Astrocyte of the cerebellum (primary cell): ENCODE results near the gene OR14I1.

Experiments used
- DNase-seq: peaks from one replicate; pipeline ENCODE4 v3.0.0-alpha.2; 2011; ENCODE audit warnings: low read depth
- H3K4me3 ChIP-seq: 2 replicates; pipeline ENCODE4 v1.5.1; 2011; ENCODE audit warnings: mild to moderate bottlenecking, low read depth, low read length, moderate library complexity
- in situ Hi-C: cut with HindIII; loops from 2 replicates; pipeline ENCODE4 v1.10.0; 2017; ENCODE audit warnings: low sequenced_read_pairs
- TF ChIP-seq, protein P1 (sequence below): IDR thresholded peaks from 2 replicates; pipeline ENCODE4 v1.5.1; 2012; ENCODE audit warnings: low read length, low read depth, moderate library complexity, mild to moderate bottlenecking; ENCODE audit errors: missing control alignments

OR14I1 gene

GRCh38 chr1:248704606-248705005, 2.0 kb upstream of the OR14I1 start:
- no peak for DNase-seq
- in situ Hi-C loops: no loop called here
- TF ChIP-seq, protein P1, sequence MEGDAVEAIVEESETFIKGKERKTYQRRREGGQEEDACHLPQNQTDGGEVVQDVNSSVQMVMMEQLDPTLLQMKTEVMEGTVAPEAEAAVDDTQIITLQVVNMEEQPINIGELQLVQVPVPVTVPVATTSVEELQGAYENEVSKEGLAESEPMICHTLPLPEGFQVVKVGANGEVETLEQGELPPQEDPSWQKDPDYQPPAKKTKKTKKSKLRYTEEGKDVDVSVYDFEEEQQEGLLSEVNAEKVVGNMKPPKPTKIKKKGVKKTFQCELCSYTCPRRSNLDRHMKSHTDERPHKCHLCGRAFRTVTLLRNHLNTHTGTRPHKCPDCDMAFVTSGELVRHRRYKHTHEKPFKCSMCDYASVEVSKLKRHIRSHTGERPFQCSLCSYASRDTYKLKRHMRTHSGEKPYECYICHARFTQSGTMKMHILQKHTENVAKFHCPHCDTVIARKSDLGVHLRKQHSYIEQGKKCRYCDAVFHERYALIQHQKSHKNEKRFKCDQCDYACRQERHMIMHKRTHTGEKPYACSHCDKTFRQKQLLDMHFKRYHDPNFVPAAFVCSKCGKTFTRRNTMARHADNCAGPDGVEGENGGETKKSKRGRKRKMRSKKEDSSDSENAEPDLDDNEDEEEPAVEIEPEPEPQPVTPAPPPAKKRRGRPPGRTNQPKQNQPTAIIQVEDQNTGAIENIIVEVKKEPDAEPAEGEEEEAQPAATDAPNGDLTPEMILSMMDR: no peak
- no peak overlapping the region for H3K4me3 ChIP-seq

DNA sequence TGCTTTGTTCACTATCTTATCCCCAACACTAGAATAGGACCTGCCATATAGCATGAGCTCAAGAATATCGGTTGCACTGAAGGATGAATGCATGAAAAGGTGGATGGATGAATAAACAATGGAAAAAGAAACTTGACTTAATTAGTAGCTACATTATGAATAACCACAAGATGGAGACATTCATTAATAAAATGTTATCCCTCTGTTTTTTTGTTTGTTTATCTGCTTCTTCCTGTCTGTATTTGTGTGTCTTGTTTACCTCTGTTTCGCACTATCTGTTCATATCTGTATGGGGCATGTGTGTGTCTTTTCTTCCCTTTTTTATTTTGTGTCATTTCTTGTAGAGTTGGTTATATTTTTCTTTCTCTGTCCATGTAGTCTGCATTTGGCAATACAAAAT, 1.1 kb upstream of the OR14I1 start:
- TF ChIP-seq, protein P1: no peak
- no peak overlapping the region for H3K4me3 ChIP-seq
- in situ Hi-C loops: no loop called here
- no peak for DNase-seq

DNA sequence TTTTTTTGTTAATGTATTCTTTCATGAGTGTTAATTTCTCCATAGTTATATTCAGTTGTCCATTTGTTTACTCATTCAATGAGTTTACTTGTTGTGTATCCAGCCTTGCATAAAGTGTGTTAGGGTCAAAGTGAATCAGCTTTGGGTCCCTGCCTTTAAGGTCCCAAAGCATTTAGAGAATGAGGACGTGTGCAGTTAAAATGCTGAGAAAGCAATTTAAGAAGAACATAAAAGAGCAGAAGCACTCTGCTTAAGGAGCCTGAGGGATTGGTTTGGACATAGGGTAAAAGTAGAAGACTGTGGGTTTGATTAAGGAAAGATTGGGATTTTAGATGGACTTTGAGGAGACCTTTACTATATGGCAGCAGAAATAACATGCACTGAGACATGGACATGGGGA, 3.5 kb downstream of the OR14I1 start:
- in situ Hi-C loops: no loop called here
- DNase-seq: no peak
- TF ChIP-seq, protein P1: no peak
- no peak overlapping the region for H3K4me3 ChIP-seq

DNA sequence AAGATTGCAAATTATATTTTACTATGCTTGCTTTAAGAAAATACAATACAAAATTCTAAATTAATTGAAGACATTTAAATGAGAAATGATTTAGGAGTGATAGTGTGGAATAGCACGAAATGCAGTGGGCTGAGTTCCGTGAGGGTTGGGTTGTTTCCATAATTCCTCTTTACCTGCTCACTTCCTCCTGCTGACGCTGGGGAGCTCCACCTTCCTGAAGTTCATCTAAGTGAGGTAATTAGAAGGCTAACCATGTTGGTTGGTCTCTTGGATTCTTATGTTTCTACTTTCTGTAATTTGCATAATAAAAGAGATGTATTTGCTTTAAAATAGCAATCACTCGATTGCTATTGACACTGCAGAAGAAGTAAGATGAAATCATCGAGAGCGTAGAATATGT, 4.7 kb downstream of the OR14I1 start:
- TF ChIP-seq, protein P1: no peak
- in situ Hi-C loops: no loop called here
- DNase-seq: no peak
- no peak overlapping the region for H3K4me3 ChIP-seq

DNA sequence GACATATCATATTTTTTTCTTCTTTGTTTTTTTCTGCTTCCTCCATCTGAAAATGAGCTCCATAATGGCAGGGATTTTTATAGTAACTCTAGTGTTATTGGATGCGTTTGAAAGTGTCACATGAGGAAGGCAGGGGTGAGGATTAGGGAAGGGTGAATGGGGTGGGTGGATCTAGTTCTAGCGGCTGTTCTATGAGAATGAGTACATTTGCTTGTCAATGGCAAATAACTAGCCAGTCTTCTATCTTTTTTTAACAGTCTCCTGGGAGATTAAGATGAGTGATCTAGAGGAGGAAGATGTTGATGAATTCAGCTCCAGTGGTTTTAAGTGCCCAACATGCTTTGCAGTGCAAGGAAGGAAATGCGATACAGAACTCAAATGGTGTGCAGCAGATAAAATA, 5.8 kb downstream of the OR14I1 start:
- no peak for DNase-seq
- TF ChIP-seq, protein P1: no peak
- in situ Hi-C loops: no loop called here
- H3K4me3 ChIP-seq: no peak overlapping the region

GRCh38 chr1:248696261-248696660, 6.3 kb downstream of the OR14I1 start:
- TF ChIP-seq, protein P1: no peak
- H3K4me3 ChIP-seq: no peak overlapping the region
- DNase-seq: no peak
- in situ Hi-C loops: no loop called here
